Bone marrow (tissue), 2 donors: ENCODE data around the gene ARMC10.
"Not testable (repeated sequence)": the region's sequence is repeated elsewhere in the genome, so short reads cannot be mapped to it uniquely, and the experiment has no call there.

Experiments used
- DNase-seq, 2 donors: peaks; one replicate each; lab custom pipeline; 2025; lab: John Stamatoyannopoulos, UW

Gene ARMC10

GRCh38 chr7:103074519-103075336 is at the start of gene ARMC10, which contains the start of gene FBXL13:
Gene ARMC10, plus strand, starts transcription at chr7:103075140. Its CDS starts 133 bp downstream, at chr7:103075273.
Gene FBXL13, minus strand, starts transcription at chr7:103074796.
- peak; percentile 74 to 82 for DNase-seq

- peak in 1 of 2 donors; percentile 77 for DNase-seq
Observed at GRCh38 chr7:103025341-103025740, 49.6 kb upstream of the ARMC10 start.

GRCh38 chr7:103031024-103031423 is 43.9 kb upstream of the ARMC10 start:
- no peak for DNase-seq

- no peak for DNase-seq
Observed at GRCh38 chr7:103031781-103032180, 43.2 kb upstream of the ARMC10 start.

- DNase-seq: not testable (repeated sequence)
Observed at GRCh38 chr7:103034318-103034717, 40.6 kb upstream of the ARMC10 start.

GRCh38 chr7:103037476-103037822 is 37.5 kb upstream of the ARMC10 start:
- no peak for DNase-seq

GRCh38 chr7:103037823-103038739 is 36.9 kb upstream of the ARMC10 start:
- DNase-seq: not testable (repeated sequence)

GRCh38 chr7:103041815-103042214 is 33.1 kb upstream of the ARMC10 start:
- DNase-seq: not testable (repeated sequence)

GRCh38 chr7:103048833-103049232 is 26.1 kb upstream of the ARMC10 start:
- DNase-seq: no peak

GRCh38 chr7:103051519-103051918 is 23.4 kb upstream of the ARMC10 start:
- no peak for DNase-seq

GRCh38 chr7:103056006-103056405 is 18.9 kb upstream of the ARMC10 start:
- DNase-seq: not testable (repeated sequence)

GRCh38 chr7:103058122-103058521 is 16.8 kb upstream of the ARMC10 start:
- no peak for DNase-seq

GRCh38 chr7:103059471-103059870 is 15.5 kb upstream of the ARMC10 start:
- no peak for DNase-seq

GRCh38 chr7:103063895-103064294 is 11.0 kb upstream of the ARMC10 start:
- DNase-seq: no peak

- peak; percentile 2 to 62 for DNase-seq
Observed at GRCh38 chr7:103065667-103066066, 9.3 kb upstream of the ARMC10 start.

GRCh38 chr7:103068414-103069403 is 6.2 kb upstream of the ARMC10 start:
- DNase-seq: no peak

GRCh38 chr7:103071000-103071399 is 3.9 kb upstream of the ARMC10 start:
- DNase-seq: no peak

GRCh38 chr7:103073989-103074518 is 886 bp upstream of the ARMC10 start:
- DNase-seq: no peak

- peak; percentile 35 to 45 for DNase-seq
Observed at GRCh38 chr7:103075337-103075918, 488 bp downstream of the ARMC10 start.

- DNase-seq: no peak
Observed at GRCh38 chr7:103076764-103077163, 1.8 kb downstream of the ARMC10 start.

- DNase-seq: no peak
Observed at GRCh38 chr7:103077318-103077717, 2.4 kb downstream of the ARMC10 start.
